Liver (tissue), 9 donors: ENCODE results near the gene SV2B. TPM values are rescaled to one million over a fixed set of nuclear protein-coding genes. Genes with fewer than 3 reads are reported as not detected.

Experiments used
- DNase-seq: peaks from one replicate; pipeline ENCODE4 v3.0.0-alpha.2; 2017; ENCODE audit warnings: low spot score
- H3K27ac ChIP-seq, 2 donors: one replicate each; pipeline ENCODE4 v1.7.0; 2013; ENCODE audit warnings: inconsistent platforms in 2 of 2, low read length in 2 of 2, control low read depth in 1 of 2, low read depth in 1 of 2, mild to moderate bottlenecking in 1 of 2
- H3K27me3 ChIP-seq, 4 donors: one replicate each; pipeline versions ENCODE4 v1.6.1 to v1.7.0; 2013; ENCODE audit warnings: low read length in 3 of 4, inconsistent platforms in 1 of 4, mild to moderate bottlenecking in 1 of 4, moderate library complexity in 1 of 4; ENCODE audit not compliant: control insufficient read depth in 4 of 4, insufficient read depth in 4 of 4
- H3K36me3 ChIP-seq, 4 donors: one replicate each; pipeline versions ENCODE4 v1.6.1 to v1.7.0; 2013; ENCODE audit warnings: low read length in 3 of 4, mild to moderate bottlenecking in 3 of 4, low read depth in 1 of 4, moderate library complexity in 1 of 4; ENCODE audit not compliant: control insufficient read depth in 4 of 4, insufficient read depth in 3 of 4
- H3K4me1 ChIP-seq, 4 donors: one replicate each; pipeline versions ENCODE4 v1.6.1 to v1.7.0; 2013; ENCODE audit warnings: low read length in 3 of 4, mild to moderate bottlenecking in 3 of 4, moderate library complexity in 1 of 4; ENCODE audit not compliant: control insufficient read depth in 4 of 4, insufficient read depth in 4 of 4
- H3K4me3 ChIP-seq, 3 donors: one replicate each; pipeline versions ENCODE4 v1.6.1 to v1.7.0; 2013; ENCODE audit warnings: low read length in 3 of 3, control low read depth in 1 of 3, low read depth in 1 of 3, mild to moderate bottlenecking in 1 of 3
- H3K9ac ChIP-seq, 2 donors: one replicate each; pipeline ENCODE4 v1.7.0; 2013; ENCODE audit warnings: low read length in 2 of 2, mild to moderate bottlenecking in 2 of 2, moderate library complexity in 2 of 2, control low read depth in 1 of 2, low read depth in 1 of 2
- H3K9me3 ChIP-seq, 4 donors: one replicate each; pipeline versions ENCODE4 v1.6.1 to v1.7.0; 2013; ENCODE audit warnings: low read length in 3 of 4; ENCODE audit not compliant: control insufficient read depth in 4 of 4
- CTCF ChIP-seq: fragments of 150-350 bp; IDR thresholded peaks from 2 replicates; pipeline ENCODE4 v1.5.1; 2017; ENCODE audit warnings: improper control_type of control experiment, low read depth, low read length; ENCODE audit not compliant: missing input control
- EGR1 ChIP-seq, 2 donors: IDR thresholded peaks; 2 replicates each; pipeline ENCODE4 v1.6.1; 2016 to 2018; ENCODE audit warnings: antibody characterized with exemption in 2 of 2, low read depth in 2 of 2
- FOXA2 ChIP-seq: IDR thresholded peaks from 2 replicates; pipeline ENCODE4 v1.6.1; 2016; ENCODE audit warnings: antibody characterized with exemption
- GABPA ChIP-seq, 2 donors: IDR thresholded peaks in 1 of 2; conservative IDR thresholded peaks in 1 of 2; 2 replicates each; pipeline ENCODE4 v1.6.1; 2016; ENCODE audit warnings: antibody characterized with exemption in 2 of 2, mild to moderate bottlenecking in 1 of 2, moderate library complexity in 1 of 2
- HNF4A ChIP-seq, 2 donors: conservative IDR thresholded peaks; 2 replicates each; pipeline ENCODE4 v1.6.1; 2016; ENCODE audit warnings: antibody characterized with exemption in 2 of 2, mild to moderate bottlenecking in 2 of 2
- HNF4G ChIP-seq: IDR thresholded peaks from 2 replicates; pipeline ENCODE4 v1.6.1; 2016; ENCODE audit warnings: antibody characterized with exemption
- NR2F2 ChIP-seq: IDR thresholded peaks from 2 replicates; pipeline ENCODE4 v1.6.1; 2016; ENCODE audit warnings: antibody characterized with exemption
- RAD21 ChIP-seq, 2 donors: IDR thresholded peaks; 2 replicates each; pipeline ENCODE4 v1.6.1; 2016; ENCODE audit warnings: antibody characterized with exemption in 2 of 2, mild to moderate bottlenecking in 2 of 2
- REST ChIP-seq: IDR thresholded peaks from 2 replicates; pipeline ENCODE4 v1.6.1; 2016; ENCODE audit warnings: antibody characterized with exemption, mild to moderate bottlenecking
- RXRA ChIP-seq, 2 donors: IDR thresholded peaks; 2 replicates each; pipeline ENCODE4 v1.6.1; 2017 to 2018; ENCODE audit warnings: antibody characterized with exemption in 2 of 2, mild to moderate bottlenecking in 1 of 2
- SP1 ChIP-seq: IDR thresholded peaks from 2 replicates; pipeline ENCODE4 v1.6.1; 2018; ENCODE audit warnings: antibody characterized with exemption, mild to moderate bottlenecking
- TAF1 ChIP-seq: conservative IDR thresholded peaks from 2 replicates; pipeline ENCODE4 v1.6.1; 2016; ENCODE audit warnings: antibody characterized with exemption, mild to moderate bottlenecking
- ZBTB33 ChIP-seq: IDR thresholded peaks from 2 replicates; pipeline ENCODE4 v1.6.1; 2016; ENCODE audit warnings: antibody characterized with exemption
- WGBS: extraction: QIAGEN DNeasy Blood & Tissue Kit; methylation state at CpG from one replicate; pipeline ENCODE4 v1.1.7; 2013; 5-methylcytosine and 5-hydroxymethylcytosine counted together
- polyA plus RNA-seq, 2 donors: library from polyadenylated mRNA; stranded (reverse) in 1 of 2; unstranded in 1 of 2; fragments of 200-250 nt in 1 of 2; fragments of >200 nt in 1 of 2; fragmentation: Nextera tagmentation in 1 of 2; extraction: Ambion mirVana in 1 of 2; gene quantifications; one replicate each; pipeline versions ENCODE4 v1.2.1 to v1.2.3, GENCODE V29; 2013 to 2015
- total RNA-seq, 2 donors: library from RNA; depleted of rRNA; stranded (reverse); fragments of >200 nt; gene quantifications; one replicate each; pipeline ENCODE4 v1.2.3, GENCODE V29; 2014
- donor health status: healthy.
- donor health status: healthy.
- donor health status: healthy.
- donor health status: healthy.
- donor health status: healthy.

The SV2B gene
- total and polyA plus RNA-seq, 4 donors = 0.08 to 0.16 (median 0.09) TPM; not detected in 1

- WGBS = 74% methylated on average over 8 of the region's 8 CpGs
- no peak for TF ChIP-seq HNF4A (conservative IDR thresholded peaks at IDR 0.05)
- TF ChIP-seq TAF1 = no peak
- no peak for TF ChIP-seq RAD21 (IDR thresholded peaks at IDR 0.05)
- TF ChIP-seq CTCF = no peak
- no peak for TF ChIP-seq EGR1 (IDR thresholded peaks at IDR 0.05; ENCODE audit: low read depth in 2 of 2)
- no peaks in the 10 kb centered on the region for H3K9me3 ChIP-seq
- H3K36me3 ChIP-seq = no peaks in the 10 kb centered on the region
- no peak overlapping the region for H3K27ac ChIP-seq
- no peak for DNase-seq
- H3K4me3 ChIP-seq = no peak overlapping the region
- H3K27me3 ChIP-seq = peaks cover 0 to 2% (median 0%) of the 10 kb centered on the region in 4 donors
- H3K9ac ChIP-seq = no peak overlapping the region
- no peaks in the 10 kb centered on the region for H3K4me1 ChIP-seq
Observed at GRCh38 chr15:91070872-91071271, 29.2 kb upstream of the SV2B start.

- WGBS = 82% methylated on average over 4 of the region's 4 CpGs
- no peaks in the 10 kb centered on the region for H3K36me3 ChIP-seq
- no peak for TF ChIP-seq TAF1
- H3K9me3 ChIP-seq = no peaks in the 10 kb centered on the region
- peaks cover 0 to 2% (median 0%) of the 10 kb centered on the region in 4 donors for H3K27me3 ChIP-seq
- no peak overlapping the region for H3K27ac ChIP-seq
- H3K4me3 ChIP-seq = no peak overlapping the region
- H3K4me1 ChIP-seq = no peaks in the 10 kb centered on the region
- no peak overlapping the region for H3K9ac ChIP-seq
- no peak for DNase-seq
Observed at GRCh38 chr15:91072161-91072560, 27.9 kb upstream of the SV2B start.

GRCh38 chr15:91073077-91073476 lies 27.0 kb upstream of the SV2B start:
- TF ChIP-seq CTCF (no peak), HNF4G (no peak), RXRA (IDR thresholded peaks at IDR 0.05) (no peak), REST (no peak), SP1 (no peak), NR2F2 (no peak), ZBTB33 (no peak), FOXA2 (no peak), GABPA (IDR thresholded peaks at IDR 0.05 in 1 of 2, conservative IDR thresholded peaks at IDR 0.05 in 1 of 2) (no peak), RAD21 (IDR thresholded peaks at IDR 0.05) (no peak)
- no peak overlapping the region for H3K4me3 ChIP-seq
- peaks cover 0 to 2% (median 0%) of the 10 kb centered on the region in 4 donors for H3K27me3 ChIP-seq
- no peaks in the 10 kb centered on the region for H3K36me3 ChIP-seq
- no peak overlapping the region for H3K27ac ChIP-seq
- no peaks in the 10 kb centered on the region for H3K9me3 ChIP-seq
- H3K4me1 ChIP-seq = no peaks in the 10 kb centered on the region
- no peak overlapping the region for H3K9ac ChIP-seq
- DNase-seq = no peak
- 75% methylated on average over 2 of the region's 2 CpGs for WGBS
